Hepatocyte (in vitro differentiated cells): ENCODE data around the gene MTX1.
"Not testable (repeated sequence)": the region's sequence is repeated elsewhere in the genome, so short reads cannot be mapped to it uniquely, and the experiment has no call there.

ENCODE experiments used
- EZH2 ChIP-seq: fragments of 200-600 bp; sonication (generic); IDR thresholded peaks from 2 replicates; pipeline ENCODE4 v1.6.1; 2016; ENCODE audit warnings: antibody characterized with exemption, mild to moderate bottlenecking, borderline replicate concordance
- EZH2phosphoT487 ChIP-seq: fragments of 200-600 bp; sonication (generic); IDR thresholded peaks from one replicate; pipeline ENCODE4 v1.6.1; 2018; ENCODE audit warnings: antibody characterized with exemption, mild to moderate bottlenecking, low read depth, moderate library complexity; ENCODE audit not compliant: unreplicated experiment, severe bottlenecking
- TF ChIP-seq, protein P1 (sequence below): fragments of 200-600 bp; sonication (generic); IDR thresholded peaks from 2 replicates; pipeline ENCODE4 v1.5.1; 2016; ENCODE audit warnings: antibody characterized with exemption, mild to moderate bottlenecking; ENCODE audit not compliant: poor library complexity

DNA sequence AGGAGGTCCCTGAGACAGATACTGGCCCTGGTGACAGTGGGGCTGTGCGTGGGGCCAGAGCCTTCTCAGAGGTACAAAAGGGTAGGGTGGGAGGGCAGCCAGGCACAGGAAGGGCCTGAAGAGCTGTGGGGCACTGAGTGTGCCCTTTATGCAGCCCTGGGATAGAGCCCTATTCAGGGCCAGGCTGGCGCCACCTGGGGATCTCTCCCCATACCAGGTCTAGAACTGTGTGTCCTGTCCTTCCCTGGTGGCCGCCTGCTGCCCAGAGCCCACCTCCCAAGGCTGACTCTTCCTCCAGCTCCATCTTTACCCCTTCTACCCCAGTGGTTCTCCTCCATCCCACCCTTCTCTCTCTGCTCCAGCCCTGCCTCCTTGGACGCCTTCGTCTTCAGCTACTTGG is 25.0 kb downstream of the MTX1 start:
- TF ChIP-seq, protein P1, sequence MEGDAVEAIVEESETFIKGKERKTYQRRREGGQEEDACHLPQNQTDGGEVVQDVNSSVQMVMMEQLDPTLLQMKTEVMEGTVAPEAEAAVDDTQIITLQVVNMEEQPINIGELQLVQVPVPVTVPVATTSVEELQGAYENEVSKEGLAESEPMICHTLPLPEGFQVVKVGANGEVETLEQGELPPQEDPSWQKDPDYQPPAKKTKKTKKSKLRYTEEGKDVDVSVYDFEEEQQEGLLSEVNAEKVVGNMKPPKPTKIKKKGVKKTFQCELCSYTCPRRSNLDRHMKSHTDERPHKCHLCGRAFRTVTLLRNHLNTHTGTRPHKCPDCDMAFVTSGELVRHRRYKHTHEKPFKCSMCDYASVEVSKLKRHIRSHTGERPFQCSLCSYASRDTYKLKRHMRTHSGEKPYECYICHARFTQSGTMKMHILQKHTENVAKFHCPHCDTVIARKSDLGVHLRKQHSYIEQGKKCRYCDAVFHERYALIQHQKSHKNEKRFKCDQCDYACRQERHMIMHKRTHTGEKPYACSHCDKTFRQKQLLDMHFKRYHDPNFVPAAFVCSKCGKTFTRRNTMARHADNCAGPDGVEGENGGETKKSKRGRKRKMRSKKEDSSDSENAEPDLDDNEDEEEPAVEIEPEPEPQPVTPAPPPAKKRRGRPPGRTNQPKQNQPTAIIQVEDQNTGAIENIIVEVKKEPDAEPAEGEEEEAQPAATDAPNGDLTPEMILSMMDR = not testable (repeated sequence)
- not testable (repeated sequence) for TF ChIP-seq EZH2, EZH2phosphoT487
